ENCODE measurements around the gene LIMK1. TPM values are rescaled to one million over a fixed set of nuclear protein-coding genes. Genes with fewer than 3 reads are reported as not detected.
"Not testable (repeated sequence)": the region's sequence is repeated elsewhere in the genome, so short reads cannot be mapped to it uniquely, and the experiment has no call there.

Gene LIMK1
- total RNA-seq, 1 donor from 2014 or later: 49.9 TPM

- DNase-seq (ENCODE audit: low read depth): no peak
Measured at GRCh38 chr7:74121401-74122249, 38.0 kb downstream of the LIMK1 start.

DNA sequence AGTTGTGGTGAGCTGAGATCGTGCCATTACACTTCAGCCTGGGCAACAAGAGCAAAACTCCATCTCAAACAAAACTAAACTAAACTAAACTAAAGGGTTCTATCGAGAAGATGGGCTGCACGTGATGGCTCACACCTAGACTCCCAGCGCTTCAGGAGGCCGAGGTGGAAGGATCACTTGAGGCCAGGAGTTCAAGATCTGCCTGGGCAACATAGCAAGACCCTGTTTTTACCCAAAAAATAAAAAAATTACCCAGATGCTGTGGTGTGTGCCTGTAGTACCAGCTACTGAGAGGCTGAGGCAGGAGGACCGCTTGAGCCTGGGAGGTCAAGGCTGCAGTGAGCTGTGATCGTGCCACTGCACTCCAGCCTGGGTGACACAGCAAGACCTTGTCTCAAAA is 40.3 kb downstream of the LIMK1 start:
- DNase-seq (ENCODE audit: low read depth): not testable (repeated sequence)

DNA sequence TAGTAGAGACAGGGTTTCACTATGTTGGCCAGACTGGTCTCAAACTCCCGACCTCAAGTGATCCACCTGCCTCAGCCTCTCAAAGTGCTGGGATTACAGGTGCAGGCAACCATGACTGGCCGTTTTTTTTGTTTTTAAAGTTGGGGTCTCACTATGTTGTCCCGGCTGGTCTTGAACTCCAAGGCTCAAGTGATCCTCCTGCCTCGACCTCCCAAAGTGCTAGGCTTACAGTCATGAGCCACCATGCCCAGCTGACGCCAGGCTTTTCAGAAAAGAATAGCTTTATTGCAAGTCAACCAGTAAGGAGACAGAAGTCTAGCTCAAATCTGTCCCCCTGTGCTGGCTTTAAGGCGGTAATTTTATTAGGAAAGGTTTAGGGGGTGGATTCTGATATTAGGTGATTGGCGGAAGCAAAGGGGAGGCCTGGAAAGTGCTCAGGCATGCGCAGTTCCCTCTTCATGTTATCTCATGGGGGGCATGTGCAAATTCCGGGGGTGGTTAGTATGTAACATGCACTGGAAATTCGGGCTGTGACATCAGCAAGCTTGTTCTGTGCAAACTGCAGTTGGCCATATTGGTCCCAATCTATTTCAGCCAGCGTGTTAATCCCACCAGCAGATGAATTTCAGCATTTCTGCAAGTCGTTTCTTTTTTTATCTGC is 42.7 kb downstream of the LIMK1 start:
- no peak for DNase-seq (ENCODE audit: low read depth)

- DNase-seq (ENCODE audit: low read depth): no peak
Measured at GRCh38 chr7:74129887-74130286, 46.3 kb downstream of the LIMK1 start.

GRCh38 chr7:74130518-74130917 is 46.9 kb downstream of the LIMK1 start:
- DNase-seq (ENCODE audit: low read depth): no peak

DNA sequence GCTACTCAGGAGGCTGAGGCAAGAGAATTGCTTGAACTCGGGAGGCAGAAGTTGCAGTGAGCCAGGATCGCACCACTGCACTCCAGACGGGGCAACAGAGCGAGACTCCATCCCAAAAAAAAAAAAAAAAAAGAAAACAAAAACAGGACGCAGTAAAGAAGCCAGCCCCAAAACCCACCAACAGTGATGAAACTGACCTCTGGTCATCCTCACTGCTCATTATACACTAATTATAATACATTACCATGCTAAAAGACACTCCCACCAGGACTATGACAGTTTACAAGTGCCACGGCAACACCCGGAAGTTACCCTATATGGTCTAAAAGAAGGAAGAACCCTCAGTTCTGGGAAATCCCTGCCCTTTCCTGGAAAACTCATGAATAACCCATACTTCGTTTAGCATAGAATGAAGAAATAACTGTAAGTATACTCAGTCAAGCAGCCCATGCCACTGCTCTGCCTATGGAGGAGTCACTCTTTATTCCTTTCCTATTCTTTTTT is 50.6 kb downstream of the LIMK1 start:
- no peak for DNase-seq (ENCODE audit: low read depth)

DNA sequence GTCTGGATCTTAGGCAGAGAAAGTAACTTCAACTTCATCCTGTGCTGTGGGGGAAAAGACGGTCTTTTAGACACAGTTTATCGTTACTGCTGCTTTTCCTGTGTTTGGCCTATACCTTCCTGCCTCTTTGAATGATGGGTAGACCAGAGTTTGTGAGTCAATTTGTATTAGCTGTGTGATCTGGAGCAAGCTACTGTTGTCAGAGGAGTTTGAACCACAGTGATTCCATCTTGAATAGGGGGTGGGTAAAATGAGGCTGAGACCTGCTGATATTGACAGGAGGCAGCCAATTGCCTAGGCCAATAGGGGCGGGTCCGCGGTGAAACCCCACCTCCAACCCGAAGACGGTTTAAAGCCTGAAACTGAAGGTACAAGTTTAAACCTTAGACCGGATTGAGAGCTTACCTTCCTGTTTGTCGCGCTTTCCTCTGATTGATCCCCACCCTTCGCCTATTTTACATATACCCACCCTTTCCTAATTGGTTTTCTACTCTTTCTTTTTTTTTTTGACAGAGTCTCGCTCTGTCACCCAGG is 54.8 kb downstream of the LIMK1 start:
- DNase-seq (ENCODE audit: low read depth): no peak

GRCh38 chr7:74138945-74139843 is 55.6 kb downstream of the LIMK1 start:
- DNase-seq (ENCODE audit: low read depth): peak; percentile 14

DNA sequence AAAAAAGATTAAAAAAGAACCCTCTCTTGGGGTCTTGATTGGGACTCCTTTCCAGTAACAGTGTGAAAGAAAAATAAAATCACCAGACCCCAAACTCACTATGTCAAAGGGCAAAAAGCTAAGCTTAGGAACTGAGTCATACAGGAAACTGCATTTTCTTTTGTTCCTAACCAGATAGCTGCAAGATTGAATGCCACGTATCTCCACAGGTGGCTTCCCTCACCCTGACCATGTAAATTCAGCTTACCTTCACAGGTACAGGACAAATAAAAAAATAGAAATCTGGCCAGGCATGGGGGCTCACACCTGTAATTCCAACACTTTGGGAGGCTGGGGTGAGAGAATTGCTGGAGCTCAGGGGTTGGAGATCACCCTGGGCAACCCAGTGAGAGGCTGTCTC is 58.1 kb downstream of the LIMK1 start:
- DNase-seq (ENCODE audit: low read depth): no peak

DNA sequence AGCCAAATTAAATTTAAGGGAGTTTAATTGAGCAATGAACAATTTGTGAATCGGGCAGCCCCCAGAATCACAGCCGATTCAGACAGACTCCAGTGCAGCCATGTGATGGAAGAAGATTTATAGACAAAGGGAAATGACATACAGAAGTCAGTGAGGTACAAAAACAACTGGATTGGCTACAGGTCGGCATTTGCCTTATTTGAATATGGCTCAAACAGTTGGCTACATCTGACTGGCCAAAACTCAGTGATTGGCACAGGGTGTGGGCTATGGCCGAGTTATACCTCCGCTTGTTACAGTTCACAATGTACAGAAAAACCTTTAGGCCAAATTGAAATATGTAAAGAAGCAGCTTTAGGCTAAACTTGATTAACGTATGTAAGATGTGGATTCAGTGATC is 59.8 kb downstream of the LIMK1 start:
- DNase-seq (ENCODE audit: low read depth): no peak

DNA sequence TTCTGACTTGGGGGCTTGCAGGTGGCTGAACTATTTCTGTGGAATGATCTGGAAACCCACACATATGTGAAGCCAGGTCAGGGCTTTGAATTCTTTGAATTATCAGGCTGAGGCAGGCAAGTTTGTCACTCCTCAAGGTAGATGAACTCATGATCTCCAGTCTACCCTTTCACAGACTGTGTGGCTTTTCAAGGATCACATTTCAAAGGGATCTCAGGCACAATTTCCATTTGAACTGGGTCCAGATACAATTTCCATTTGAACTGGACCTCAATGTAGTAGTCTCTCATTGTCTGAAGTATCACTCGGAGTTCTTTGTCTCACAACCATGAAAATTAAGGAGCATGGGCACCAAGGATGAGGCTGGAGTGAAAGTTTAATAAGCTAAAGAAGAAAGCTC is 64.9 kb downstream of the LIMK1 start:
- DNase-seq (ENCODE audit: low read depth): no peak

DNA sequence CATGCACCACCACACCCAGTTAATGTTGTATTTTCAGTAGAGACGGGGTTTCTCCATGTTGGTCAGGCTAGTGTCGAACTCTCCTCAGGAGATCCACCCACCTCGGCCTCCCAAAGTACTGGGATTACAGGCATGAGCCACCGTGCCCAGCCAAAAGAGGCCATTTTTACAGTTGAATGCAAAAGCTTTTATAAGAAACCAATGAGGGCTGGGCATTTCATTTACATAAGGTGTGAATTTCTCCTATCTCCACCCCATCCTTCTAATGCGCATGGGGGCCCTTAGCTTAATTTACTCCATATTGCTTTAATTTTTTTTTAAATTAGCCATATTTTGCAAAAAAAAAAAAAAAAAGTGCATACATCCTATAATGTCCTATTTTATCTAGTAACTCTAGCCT is 65.5 kb downstream of the LIMK1 start:
- no peak for DNase-seq (ENCODE audit: low read depth)

GRCh38 chr7:74149603-74150002 is 66.0 kb downstream of the LIMK1 start:
- DNase-seq (ENCODE audit: low read depth): no peak

DNA sequence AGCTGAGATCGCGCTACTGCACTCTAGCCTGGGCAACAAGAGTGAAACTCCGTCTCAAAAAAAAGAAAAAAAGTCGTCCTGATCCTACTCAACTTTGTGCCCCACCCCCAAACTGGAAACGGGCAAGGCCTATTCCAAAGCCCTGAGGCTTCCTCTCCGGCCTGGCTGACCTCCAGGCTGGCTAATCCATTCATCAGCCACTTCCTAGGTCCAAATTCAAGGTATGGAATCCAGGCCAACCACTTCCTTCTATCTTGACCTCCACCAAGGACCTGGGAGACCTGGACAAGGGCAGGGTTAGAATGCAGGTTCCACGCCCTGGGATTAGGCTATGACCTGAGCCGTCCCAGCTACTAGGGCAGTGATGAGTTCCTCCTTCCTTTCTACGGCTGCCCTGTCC is 70.1 kb downstream of the LIMK1 start:
- DNase-seq (ENCODE audit: low read depth): no peak

DNA sequence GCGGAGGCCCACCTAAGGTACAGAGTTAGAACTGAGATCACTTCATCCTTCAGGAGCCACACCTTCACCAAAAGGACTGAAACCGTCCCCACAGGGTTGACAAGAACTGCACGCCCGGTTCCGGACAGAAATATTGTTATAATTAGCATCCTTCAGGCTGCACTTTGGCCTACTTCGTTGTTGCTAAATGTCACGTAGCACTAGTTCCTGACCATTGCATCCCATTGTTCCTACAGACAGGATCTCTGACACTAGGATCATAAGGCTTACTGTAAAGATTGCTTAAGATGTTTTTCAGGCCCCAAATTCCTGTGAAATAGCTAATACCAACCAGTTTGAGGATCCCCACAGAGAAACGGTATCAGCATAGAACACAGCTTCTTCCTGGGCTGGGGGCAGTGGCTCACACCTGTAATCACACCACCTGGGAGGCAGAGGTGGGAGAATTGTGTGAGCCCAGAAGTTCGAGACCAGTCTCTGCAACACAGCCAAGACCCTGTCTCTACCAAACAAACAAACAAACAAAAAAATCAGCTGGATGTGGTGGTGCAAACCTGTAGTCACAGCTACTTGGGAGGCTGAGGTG is 72.3 kb downstream of the LIMK1 start:
- DNase-seq (ENCODE audit: low read depth): no peak

DNA sequence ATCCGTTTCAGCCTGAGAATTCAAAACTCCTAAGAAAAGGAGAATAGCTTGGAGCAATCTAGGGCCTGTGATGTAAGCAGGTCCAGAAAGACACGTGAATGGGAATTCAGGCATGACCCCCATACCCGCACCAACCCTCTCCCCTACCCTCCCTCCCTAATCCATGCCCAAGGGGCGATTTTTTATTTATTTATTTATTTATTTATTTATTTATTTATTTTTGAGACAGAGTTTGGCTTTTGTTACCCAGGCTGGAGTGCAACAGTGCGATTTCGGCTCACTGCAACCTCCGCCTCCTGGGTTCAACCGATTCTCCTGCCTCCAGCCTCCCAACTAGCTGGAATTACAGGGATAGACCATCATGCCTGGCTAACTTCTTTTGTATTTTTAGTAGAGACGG is 74.0 kb downstream of the LIMK1 start:
- DNase-seq (ENCODE audit: low read depth): no peak

DNA sequence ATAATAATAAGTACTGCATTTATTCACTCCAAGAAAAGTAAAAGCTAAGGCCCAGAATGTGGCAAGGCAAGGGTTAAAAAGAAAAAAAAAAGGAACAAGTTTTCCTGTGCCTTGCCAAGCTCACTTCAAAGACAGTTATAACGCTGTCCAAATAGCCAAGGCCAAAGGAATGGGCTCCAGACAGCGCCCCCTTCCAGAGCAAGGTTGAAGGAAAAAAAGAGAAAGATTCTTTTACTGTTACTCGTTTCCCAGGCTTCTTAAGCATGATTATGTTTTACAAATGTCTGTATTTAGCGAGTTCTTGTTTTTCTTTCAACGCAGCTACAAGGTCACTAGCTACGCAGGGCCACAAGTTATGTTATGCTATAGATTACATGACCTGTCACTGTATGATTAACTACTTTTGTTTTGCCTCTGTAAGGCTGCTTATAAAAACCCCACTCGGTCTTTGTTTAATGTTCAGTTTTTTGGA is 81.4 kb downstream of the LIMK1 start:
- DNase-seq (ENCODE audit: low read depth): peak; percentile 27

GRCh38 chr7:74165867-74166593 is 82.4 kb downstream of the LIMK1 start:
- DNase-seq (ENCODE audit: low read depth): no peak

- DNase-seq (ENCODE audit: low read depth): not testable (repeated sequence)
Measured at GRCh38 chr7:74167324-74167723, 83.7 kb downstream of the LIMK1 start.
